ENCODE results near the gene SCAMP2. TPM values are rescaled to one million over a fixed set of nuclear protein-coding genes. Genes with fewer than 3 reads are reported as not detected.

Gene SCAMP2
- total and polyA plus RNA-seq, 9 donors, result 17.3 to 74.5 (median 54.2) TPM

- H3K4me1 ChIP-seq (ENCODE audit: control insufficient read depth, insufficient read depth, low read length), result peaks cover 7% of the 10 kb centered on the region
- H3K9me3 ChIP-seq (replicated peaks; ENCODE audit: control insufficient read depth, low read depth, low read length), result no peaks in the 10 kb centered on the region
- H3K27me3 ChIP-seq (ENCODE audit: control insufficient read depth, insufficient read depth, low read length), result peaks cover 48% of the 10 kb centered on the region
- WGBS (ENCODE audit: insufficient coverage), result 61% methylated on average over 6 of the region's 6 CpGs
- H3K36me3 ChIP-seq (ENCODE audit: control insufficient read depth, insufficient read depth, low read length), result no peaks in the 10 kb centered on the region
- H3K4me3 ChIP-seq (ENCODE audit: low read length), result no peak overlapping the region
- H3K27ac ChIP-seq (ENCODE audit: low read length), result no peak overlapping the region
- DNase-seq, result no peak
Measured at GRCh38 chr15:74823324-74823723, 49.8 kb downstream of the SCAMP2 start.

- peaks cover 41% of the 10 kb centered on the region for H3K27me3 ChIP-seq (ENCODE audit: control insufficient read depth, insufficient read depth, low read length)
- H3K36me3 ChIP-seq (ENCODE audit: control insufficient read depth, insufficient read depth, low read length), result no peaks in the 10 kb centered on the region
- H3K27ac ChIP-seq (ENCODE audit: low read length), result no peak overlapping the region
- no peak overlapping the region for H3K4me3 ChIP-seq (ENCODE audit: low read length)
- peaks cover 7% of the 10 kb centered on the region for H3K4me1 ChIP-seq (ENCODE audit: control insufficient read depth, insufficient read depth, low read length)
- DNase-seq, result no peak
- WGBS (ENCODE audit: insufficient coverage), result 44% methylated on average over 1 of the region's 4 CpGs
- H3K9me3 ChIP-seq (replicated peaks; ENCODE audit: control insufficient read depth, low read depth, low read length), result no peaks in the 10 kb centered on the region
Measured at GRCh38 chr15:74822233-74822632, 50.9 kb downstream of the SCAMP2 start.

- WGBS (ENCODE audit: insufficient coverage), result 88% methylated on average over 6 of the region's 7 CpGs
- no peak overlapping the region for H3K27ac ChIP-seq (ENCODE audit: low read length)
Measured at GRCh38 chr15:74821790-74822158, 51.4 kb downstream of the SCAMP2 start.

DNA sequence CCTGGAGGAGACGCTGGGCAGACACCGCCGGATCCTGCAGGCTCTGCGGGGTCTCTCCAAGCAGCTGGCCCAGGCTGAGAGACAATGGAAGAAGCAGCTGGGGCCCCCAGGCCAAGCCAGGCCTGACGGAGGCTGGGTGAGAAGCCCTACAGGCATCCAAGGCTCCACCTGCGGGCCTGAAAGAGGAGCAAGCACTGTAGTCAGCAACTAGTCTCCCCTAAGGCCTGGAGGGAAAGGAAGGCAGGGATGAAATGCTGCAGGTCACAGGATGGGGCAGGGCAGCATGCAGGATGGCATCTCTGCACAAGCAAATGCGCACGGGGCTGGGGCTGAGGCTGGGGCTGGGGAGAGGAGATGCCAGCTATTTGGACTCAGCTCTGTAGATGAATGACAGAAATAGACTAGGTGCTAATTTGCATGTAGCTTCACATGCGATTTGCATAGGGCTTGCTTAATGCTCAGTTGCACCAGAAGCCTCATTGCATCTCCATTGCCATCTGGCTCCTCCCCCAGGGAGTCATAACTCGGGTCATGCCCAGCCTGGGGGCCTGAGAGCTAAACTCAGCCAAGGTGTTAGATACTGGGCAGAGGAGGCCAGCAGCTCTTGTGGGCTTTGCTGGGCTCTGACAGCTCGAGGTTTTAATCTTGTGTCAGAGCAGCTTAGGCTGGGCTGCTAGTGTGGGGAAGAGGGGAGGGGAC is 51.9 kb downstream of the SCAMP2 start:
- Histone ChIP-seq H3K36me3 (ENCODE audit: control insufficient read depth, insufficient read depth, low read length) (no peaks in the 10 kb centered on the region), H3K4me1 (ENCODE audit: control insufficient read depth, insufficient read depth, low read length) (peaks cover 4% of the 10 kb centered on the region), H3K27ac (ENCODE audit: low read length) (no peak overlapping the region), H3K4me3 (ENCODE audit: low read length) (no peak overlapping the region), H3K27me3 (ENCODE audit: control insufficient read depth, insufficient read depth, low read length) (peaks cover 33% of the 10 kb centered on the region), H3K9me3 (replicated peaks; ENCODE audit: control insufficient read depth, low read depth, low read length) (no peaks in the 10 kb centered on the region)
- DNase-seq, result no peak
- 36% methylated on average over 7 of the region's 11 CpGs for WGBS (ENCODE audit: insufficient coverage)

More at GRCh38 chr15:74821790-74822158, 51.4 kb downstream of the SCAMP2 start:
- DNase-seq, result no peak
- Histone ChIP-seq H3K9me3 (replicated peaks; ENCODE audit: control insufficient read depth, low read depth, low read length) (no peaks in the 10 kb centered on the region), H3K4me1 (ENCODE audit: control insufficient read depth, insufficient read depth, low read length) (peaks cover 7% of the 10 kb centered on the region), H3K27me3 (ENCODE audit: control insufficient read depth, insufficient read depth, low read length) (peaks cover 37% of the 10 kb centered on the region), H3K36me3 (ENCODE audit: control insufficient read depth, insufficient read depth, low read length) (no peaks in the 10 kb centered on the region), H3K4me3 (ENCODE audit: low read length) (no peak overlapping the region)

GRCh38 chr15:74820056-74820455 is 53.1 kb downstream of the SCAMP2 start:
- H3K9me3 ChIP-seq (replicated peaks; ENCODE audit: control insufficient read depth, low read depth, low read length), result no peaks in the 10 kb centered on the region
- peaks cover 21% of the 10 kb centered on the region for H3K27me3 ChIP-seq (ENCODE audit: control insufficient read depth, insufficient read depth, low read length)
- peaks cover 2% of the 10 kb centered on the region for H3K4me1 ChIP-seq (ENCODE audit: control insufficient read depth, insufficient read depth, low read length)
- WGBS (ENCODE audit: insufficient coverage), result 87% methylated on average over 4 of the region's 5 CpGs
- no peaks in the 10 kb centered on the region for H3K36me3 ChIP-seq (ENCODE audit: control insufficient read depth, insufficient read depth, low read length)
- DNase-seq, result no peak
- no peak overlapping the region for H3K27ac ChIP-seq (ENCODE audit: low read length)
- H3K4me3 ChIP-seq (ENCODE audit: low read length), result no peak overlapping the region

GRCh38 chr15:74817370-74817737 is 55.8 kb downstream of the SCAMP2 start:
- WGBS (ENCODE audit: insufficient coverage), result 14% methylated on average over 8 of the region's 9 CpGs
- Histone ChIP-seq H3K9me3 (replicated peaks; ENCODE audit: control insufficient read depth, low read depth, low read length) (no peaks in the 10 kb centered on the region), H3K36me3 (ENCODE audit: control insufficient read depth, insufficient read depth, low read length) (no peaks in the 10 kb centered on the region), H3K27ac (ENCODE audit: low read length) (no peak overlapping the region), H3K4me1 (ENCODE audit: control insufficient read depth, insufficient read depth, low read length) (peaks cover 4% of the 10 kb centered on the region), H3K4me3 (ENCODE audit: low read length) (no peak overlapping the region), H3K27me3 (ENCODE audit: control insufficient read depth, insufficient read depth, low read length) (peaks cover 12% of the 10 kb centered on the region)
- no peak for DNase-seq

DNA sequence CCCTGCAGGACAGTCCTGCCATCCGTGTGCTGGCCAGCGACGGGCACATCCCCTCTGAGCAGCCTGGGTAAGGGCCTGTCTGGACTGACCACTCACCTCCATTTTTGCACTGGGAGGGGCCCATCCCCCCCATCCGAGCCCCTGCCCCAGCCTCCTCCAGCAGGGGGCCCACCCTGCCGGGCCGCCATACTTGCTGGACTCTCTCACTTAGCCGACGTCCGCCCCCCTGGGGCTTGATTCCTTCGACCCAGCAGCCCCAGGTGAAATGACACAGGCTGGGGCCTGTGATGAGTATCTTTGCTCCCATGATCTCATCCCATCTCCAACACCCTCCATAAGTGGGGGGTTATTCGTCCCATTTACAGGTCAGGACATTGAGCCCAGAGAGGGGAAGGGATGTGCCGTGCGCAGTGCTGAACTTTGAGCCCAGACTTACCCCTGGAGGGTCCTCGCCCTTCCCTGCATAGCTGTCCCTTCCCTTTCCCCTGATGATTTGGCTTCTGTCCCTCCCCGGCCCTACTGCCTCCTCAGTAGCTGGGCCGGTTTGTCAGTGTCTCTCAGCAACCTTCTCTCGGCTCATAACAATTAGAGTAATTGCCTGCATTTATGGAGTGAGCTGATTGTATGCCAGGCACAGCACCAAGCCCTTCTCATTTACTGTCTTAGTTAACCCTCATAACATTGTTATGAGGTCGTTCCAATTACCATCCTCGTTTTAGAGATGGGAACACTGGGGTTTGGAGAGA is 56.4 kb downstream of the SCAMP2 start:
- Histone ChIP-seq H3K9me3 (replicated peaks; ENCODE audit: control insufficient read depth, low read depth, low read length) (no peaks in the 10 kb centered on the region), H3K27ac (ENCODE audit: low read length) (no peak overlapping the region), H3K27me3 (ENCODE audit: control insufficient read depth, insufficient read depth, low read length) (peaks cover 9% of the 10 kb centered on the region), H3K4me3 (ENCODE audit: low read length) (no peak overlapping the region), H3K4me1 (ENCODE audit: control insufficient read depth, insufficient read depth, low read length) (peaks cover 4% of the 10 kb centered on the region), H3K36me3 (ENCODE audit: control insufficient read depth, insufficient read depth, low read length) (no peaks in the 10 kb centered on the region)
- DNase-seq, result no peak
- WGBS (ENCODE audit: insufficient coverage), result 34% methylated on average over 8 of the region's 19 CpGs

DNA sequence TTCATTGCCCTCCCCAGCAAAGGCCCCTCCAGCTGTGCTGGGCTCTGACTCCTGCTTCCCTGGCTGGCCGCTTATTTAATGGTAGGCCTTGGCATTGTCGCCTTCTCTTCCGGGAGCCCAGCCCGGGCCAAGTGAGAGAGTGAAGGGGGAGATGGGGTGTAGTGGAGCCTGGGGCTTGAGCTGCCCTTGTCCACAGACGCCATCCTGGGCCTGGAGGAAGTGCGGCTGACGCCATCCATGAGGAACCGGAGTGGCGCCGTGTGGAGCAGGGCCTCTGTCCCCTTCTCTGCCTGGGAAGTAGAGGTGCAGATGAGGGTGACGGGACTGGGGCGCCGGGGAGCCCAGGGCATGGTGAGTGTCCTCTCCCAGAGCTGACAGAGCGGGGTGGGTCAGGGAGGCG is 57.2 kb downstream of the SCAMP2 start:
- Histone ChIP-seq H3K4me1 (ENCODE audit: control insufficient read depth, insufficient read depth, low read length) (peaks cover 4% of the 10 kb centered on the region), H3K4me3 (ENCODE audit: low read length) (no peak overlapping the region), H3K36me3 (ENCODE audit: control insufficient read depth, insufficient read depth, low read length) (no peaks in the 10 kb centered on the region), H3K27ac (ENCODE audit: low read length) (no peak overlapping the region), H3K9me3 (replicated peaks; ENCODE audit: control insufficient read depth, low read depth, low read length) (no peaks in the 10 kb centered on the region), H3K27me3 (ENCODE audit: control insufficient read depth, insufficient read depth, low read length) (peaks cover 7% of the 10 kb centered on the region)
- no peak for DNase-seq
- 82% methylated on average over 12 of the region's 15 CpGs for WGBS (ENCODE audit: insufficient coverage)

GRCh38 chr15:74815121-74815934 is 57.8 kb downstream of the SCAMP2 start:
- WGBS (ENCODE audit: insufficient coverage), result 79% methylated on average over 7 of the region's 10 CpGs
- Histone ChIP-seq H3K27me3 (ENCODE audit: control insufficient read depth, insufficient read depth, low read length) (peaks cover 7% of the 10 kb centered on the region), H3K27ac (ENCODE audit: low read length) (no peak overlapping the region), H3K4me3 (ENCODE audit: low read length) (no peak overlapping the region), H3K36me3 (ENCODE audit: control insufficient read depth, insufficient read depth, low read length) (no peaks in the 10 kb centered on the region), H3K4me1 (ENCODE audit: control insufficient read depth, insufficient read depth, low read length) (peaks cover 4% of the 10 kb centered on the region), H3K9me3 (replicated peaks; ENCODE audit: control insufficient read depth, low read depth, low read length) (no peaks in the 10 kb centered on the region)
- DNase-seq, result no peak

GRCh38 chr15:74812533-74812932 is 60.6 kb downstream of the SCAMP2 start, which contains the start of gene LMAN1L:
Gene LMAN1L, plus strand, starts transcription at chr15:74812835. Its CDS starts 20 bp downstream, at chr15:74812855.
- H3K27ac ChIP-seq (ENCODE audit: low read length), result no peak within 1 kb of the TSS
- no peaks in the 10 kb centered on the region for H3K36me3 ChIP-seq (ENCODE audit: control insufficient read depth, insufficient read depth, low read length)
- 38% methylated on average over 6 of the region's 12 CpGs for WGBS (ENCODE audit: insufficient coverage)
- DNase-seq, result no peak
- no peak within 1 kb of the TSS for H3K4me3 ChIP-seq (ENCODE audit: low read length)
- no peaks in the 10 kb centered on the region for H3K9me3 ChIP-seq (replicated peaks; ENCODE audit: control insufficient read depth, low read depth, low read length)
- H3K4me1 ChIP-seq (ENCODE audit: control insufficient read depth, insufficient read depth, low read length), result peaks cover 2% of the 10 kb centered on the region
- peaks cover 2% of the 10 kb centered on the region for H3K27me3 ChIP-seq (ENCODE audit: control insufficient read depth, insufficient read depth, low read length)

Data from muscle of leg (tissue), 11 donors.